Mesendoderm (in vitro differentiated cells): ENCODE measurements around the gene ATP8A2.

Experiments used
- DNase-seq: peaks from one replicate; pipeline ENCODE4 v3.0.0; 2013
- H2AK5ac ChIP-seq: 2 replicates; pipeline ENCODE4 v1.6.1; 2013; ENCODE audit warnings: low read length, inconsistent platforms
- H2BK120ac ChIP-seq: 2 replicates; pipeline ENCODE4 v1.6.1; 2013; ENCODE audit warnings: low read depth, mild to moderate bottlenecking, low read length, moderate library complexity, mixed read lengths
- H2BK15ac ChIP-seq: replicated peaks from 2 replicates; pipeline ENCODE4 v1.6.1; 2013; ENCODE audit warnings: low read depth, mild to moderate bottlenecking, moderate library complexity
- H2BK5ac ChIP-seq: 2 replicates; pipeline ENCODE4 v1.6.1; 2013; ENCODE audit warnings: low read length, inconsistent platforms
- H3K18ac ChIP-seq: 2 replicates; pipeline ENCODE4 v1.6.1; 2013; ENCODE audit warnings: mild to moderate bottlenecking, low read length, mixed read lengths
- H3K23ac ChIP-seq: one replicate; pipeline ENCODE4 v1.6.1; 2013; ENCODE audit warnings: low read length
- H3K27ac ChIP-seq: 2 replicates; pipeline ENCODE4 v1.5.1; 2013; ENCODE audit warnings: low read depth, mild to moderate bottlenecking, inconsistent platforms, low read length, moderate library complexity
- H3K27me3 ChIP-seq: 2 replicates; pipeline ENCODE4 v1.6.1; 2013; ENCODE audit warnings: low read length, control low read depth, mild to moderate bottlenecking, inconsistent platforms; ENCODE audit not compliant: insufficient read depth, poor library complexity
- H3K36me3 ChIP-seq: 2 replicates; pipeline ENCODE4 v1.6.1; 2013; ENCODE audit warnings: low read length, inconsistent platforms; ENCODE audit not compliant: control insufficient read depth, insufficient read depth
- H3K4ac ChIP-seq: one replicate; pipeline ENCODE4 v1.6.1; 2013; ENCODE audit warnings: low read depth, mild to moderate bottlenecking, low read length, moderate library complexity
- H3K4me1 ChIP-seq: 2 replicates; pipeline ENCODE4 v1.6.1; 2013; ENCODE audit warnings: low read depth, low read length, inconsistent platforms; ENCODE audit not compliant: control insufficient read depth
- H3K4me2 ChIP-seq: 2 replicates; pipeline ENCODE4 v1.6.1; 2013; ENCODE audit warnings: low read length
- H3K4me3 ChIP-seq: 2 replicates; pipeline ENCODE4 v1.5.1; 2013; ENCODE audit warnings: mild to moderate bottlenecking, low read length
- H3K56ac ChIP-seq: one replicate; pipeline ENCODE4 v1.6.1; 2013; ENCODE audit warnings: low read length
- H3K79me1 ChIP-seq: 2 replicates; pipeline ENCODE4 v1.6.1; 2013; ENCODE audit warnings: low read length, inconsistent platforms
- H3K79me2 ChIP-seq: 2 replicates; pipeline ENCODE4 v1.6.1; 2013; ENCODE audit warnings: mild to moderate bottlenecking, low read length; ENCODE audit not compliant: control insufficient read depth, insufficient read depth
- H3K9ac ChIP-seq: 2 replicates; pipeline ENCODE4 v1.6.1; 2013; ENCODE audit warnings: low read length, inconsistent platforms
- H4K5ac ChIP-seq: one replicate; pipeline ENCODE4 v1.6.1; 2013; ENCODE audit warnings: low read length
- H4K8ac ChIP-seq: one replicate; pipeline ENCODE4 v1.6.1; 2013; ENCODE audit warnings: low read depth, mild to moderate bottlenecking, control low read depth, low read length, moderate library complexity
- WGBS: extraction: QIAGEN DNeasy Blood & Tissue Kit; methylation state at CpG from one replicate; pipeline ENCODE4 v1.1.7; 2013; ENCODE audit warnings: low lambda C conversion rate, missing lambda C conversion rate; ENCODE audit not compliant: insufficient coverage; ENCODE audit errors: extremely low coverage; 5-methylcytosine and 5-hydroxymethylcytosine counted together

The ATP8A2 gene

GRCh38 chr13:25584087-25584486 lies 212.3 kb downstream of the ATP8A2 start:
- Histone ChIP-seq H3K79me1 (no peaks in the 10 kb centered on the region), H3K4me3 (no peak overlapping the region), H3K9ac (no peak overlapping the region), H3K27me3 (no peaks in the 10 kb centered on the region), H2AK5ac (no peak overlapping the region), H3K18ac (no peak overlapping the region), H3K27ac (no peak overlapping the region), H2BK120ac (no peak overlapping the region), H4K5ac (no peak overlapping the region), H3K4ac (no peak overlapping the region), H3K36me3 (no peaks in the 10 kb centered on the region), H2BK15ac (no peak overlapping the region), H3K4me1 (no peaks in the 10 kb centered on the region), H3K79me2 (no peaks in the 10 kb centered on the region), H4K8ac (no peak overlapping the region), H3K23ac (no peak overlapping the region), H3K56ac (no peak overlapping the region), H3K4me2 (no peak overlapping the region), H2BK5ac (no peak overlapping the region)
- WGBS, result no CpG with 5 or more reads among the region's 6 CpGs
- DNase-seq, result no peak

GRCh38 chr13:25585000-25585399 lies 213.2 kb downstream of the ATP8A2 start:
- no CpG with 5 or more reads among the region's 5 CpGs for WGBS
- H3K4ac ChIP-seq, result no peak overlapping the region
- H3K4me2 ChIP-seq, result no peak overlapping the region
- H3K79me2 ChIP-seq, result no peaks in the 10 kb centered on the region
- H4K5ac ChIP-seq, result no peak overlapping the region
- no peaks in the 10 kb centered on the region for H3K27me3 ChIP-seq
- H3K9ac ChIP-seq, result no peak overlapping the region
- H2BK120ac ChIP-seq, result no peak overlapping the region
- no peak overlapping the region for H3K27ac ChIP-seq
- no peak overlapping the region for H2BK15ac ChIP-seq
- H4K8ac ChIP-seq, result no peak overlapping the region
- no peak overlapping the region for H2BK5ac ChIP-seq
- no peak overlapping the region for H3K23ac ChIP-seq
- H3K79me1 ChIP-seq, result no peaks in the 10 kb centered on the region
- H2AK5ac ChIP-seq, result no peak overlapping the region
- H3K36me3 ChIP-seq, result no peaks in the 10 kb centered on the region
- H3K56ac ChIP-seq, result no peak overlapping the region
- no peak overlapping the region for H3K18ac ChIP-seq
- DNase-seq, result no peak
- H3K4me1 ChIP-seq, result no peaks in the 10 kb centered on the region
- H3K4me3 ChIP-seq, result no peak overlapping the region

- Histone ChIP-seq H3K27ac (no peak overlapping the region), H3K79me2 (no peaks in the 10 kb centered on the region), H3K4me2 (no peak overlapping the region), H3K56ac (no peak overlapping the region), H3K9ac (no peak overlapping the region), H3K4me3 (no peak overlapping the region), H3K23ac (no peak overlapping the region), H2BK5ac (no peak overlapping the region), H4K8ac (no peak overlapping the region), H3K18ac (no peak overlapping the region), H2AK5ac (no peak overlapping the region), H3K36me3 (no peaks in the 10 kb centered on the region), H3K27me3 (no peaks in the 10 kb centered on the region), H2BK120ac (no peak overlapping the region), H3K4me1 (no peaks in the 10 kb centered on the region), H3K79me1 (no peaks in the 10 kb centered on the region), H4K5ac (no peak overlapping the region), H2BK15ac (no peak overlapping the region), H3K4ac (no peak overlapping the region)
- DNase-seq, result no peak
- no CpG with 5 or more reads among the region's 1 CpG for WGBS
These were observed 215.7 kb downstream of the ATP8A2 start for GRCh38 chr13:25587326-25587980.

- Histone ChIP-seq H3K18ac (no peak overlapping the region), H2BK120ac (no peak overlapping the region), H2AK5ac (no peak overlapping the region), H3K4me3 (no peak overlapping the region), H3K9ac (no peak overlapping the region), H3K79me2 (no peaks in the 10 kb centered on the region), H3K23ac (no peak overlapping the region), H2BK15ac (no peak overlapping the region), H3K4me2 (no peak overlapping the region), H4K5ac (no peak overlapping the region), H3K56ac (no peak overlapping the region), H3K4me1 (no peaks in the 10 kb centered on the region), H3K27me3 (no peaks in the 10 kb centered on the region), H3K27ac (no peak overlapping the region), H3K36me3 (no peaks in the 10 kb centered on the region), H2BK5ac (no peak overlapping the region), H3K4ac (no peak overlapping the region), H3K79me1 (no peaks in the 10 kb centered on the region), H4K8ac (no peak overlapping the region)
- WGBS, result no CpG with 5 or more reads among the region's 12 CpGs
- no peak for DNase-seq
These were observed 216.7 kb downstream of the ATP8A2 start for GRCh38 chr13:25588336-25589060.

- H4K8ac ChIP-seq, result no peak overlapping the region
- H2BK15ac ChIP-seq, result no peak overlapping the region
- no peak overlapping the region for H3K18ac ChIP-seq
- no peak overlapping the region for H2BK5ac ChIP-seq
- no peaks in the 10 kb centered on the region for H3K79me2 ChIP-seq
- no peak for DNase-seq
- H3K9ac ChIP-seq, result no peak overlapping the region
- no peak overlapping the region for H3K4me3 ChIP-seq
- no peak overlapping the region for H3K4ac ChIP-seq
- no peak overlapping the region for H4K5ac ChIP-seq
- H3K23ac ChIP-seq, result no peak overlapping the region
- no peak overlapping the region for H3K4me2 ChIP-seq
- H3K4me1 ChIP-seq, result no peaks in the 10 kb centered on the region
- no peak overlapping the region for H3K27ac ChIP-seq
- H3K56ac ChIP-seq, result no peak overlapping the region
- no CpG with 5 or more reads among the region's 2 CpGs for WGBS
- no peaks in the 10 kb centered on the region for H3K79me1 ChIP-seq
- H3K27me3 ChIP-seq, result no peaks in the 10 kb centered on the region
- no peak overlapping the region for H2AK5ac ChIP-seq
- no peaks in the 10 kb centered on the region for H3K36me3 ChIP-seq
- no peak overlapping the region for H2BK120ac ChIP-seq
These were observed 226.6 kb downstream of the ATP8A2 start for GRCh38 chr13:25598421-25598820.
